GM21619 (cell line): ENCODE measurements around the gene PARD6A.

ENCODE experiments used
- ATAC-seq: cut with Tn5 transposase; IDR thresholded peaks from one replicate; pipeline ENCODE4 v1.9.1; 2021; ENCODE audit not compliant: unreplicated experiment

PARD6A gene

DNA sequence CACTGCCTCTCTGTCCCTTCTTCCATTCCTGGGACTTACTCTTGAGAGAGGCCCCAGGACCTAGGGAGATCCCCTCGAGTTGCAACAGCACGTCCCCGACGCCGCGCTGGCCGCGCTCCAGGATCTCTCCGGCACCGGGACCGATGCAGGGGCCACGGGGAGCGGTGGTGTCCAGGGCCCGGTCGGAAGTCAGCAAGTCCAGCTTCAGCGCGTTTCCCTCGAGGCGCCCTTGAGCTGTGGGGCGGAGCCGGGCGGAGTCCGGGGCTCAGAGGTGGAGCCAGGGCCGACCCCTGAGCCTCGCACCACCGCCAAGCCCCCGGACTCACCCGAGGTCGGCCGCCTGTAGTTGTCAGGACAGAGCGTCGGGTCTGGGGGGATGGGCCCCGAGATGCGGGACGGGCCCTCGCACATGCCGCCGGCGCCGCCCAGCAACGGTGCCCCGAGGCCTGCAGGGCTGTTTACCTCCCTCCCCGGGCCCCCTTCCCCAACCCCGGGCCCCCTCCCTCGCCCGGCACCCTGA is 5.3 kb downstream of the PARD6A start:
- ATAC-seq: no peak

DNA sequence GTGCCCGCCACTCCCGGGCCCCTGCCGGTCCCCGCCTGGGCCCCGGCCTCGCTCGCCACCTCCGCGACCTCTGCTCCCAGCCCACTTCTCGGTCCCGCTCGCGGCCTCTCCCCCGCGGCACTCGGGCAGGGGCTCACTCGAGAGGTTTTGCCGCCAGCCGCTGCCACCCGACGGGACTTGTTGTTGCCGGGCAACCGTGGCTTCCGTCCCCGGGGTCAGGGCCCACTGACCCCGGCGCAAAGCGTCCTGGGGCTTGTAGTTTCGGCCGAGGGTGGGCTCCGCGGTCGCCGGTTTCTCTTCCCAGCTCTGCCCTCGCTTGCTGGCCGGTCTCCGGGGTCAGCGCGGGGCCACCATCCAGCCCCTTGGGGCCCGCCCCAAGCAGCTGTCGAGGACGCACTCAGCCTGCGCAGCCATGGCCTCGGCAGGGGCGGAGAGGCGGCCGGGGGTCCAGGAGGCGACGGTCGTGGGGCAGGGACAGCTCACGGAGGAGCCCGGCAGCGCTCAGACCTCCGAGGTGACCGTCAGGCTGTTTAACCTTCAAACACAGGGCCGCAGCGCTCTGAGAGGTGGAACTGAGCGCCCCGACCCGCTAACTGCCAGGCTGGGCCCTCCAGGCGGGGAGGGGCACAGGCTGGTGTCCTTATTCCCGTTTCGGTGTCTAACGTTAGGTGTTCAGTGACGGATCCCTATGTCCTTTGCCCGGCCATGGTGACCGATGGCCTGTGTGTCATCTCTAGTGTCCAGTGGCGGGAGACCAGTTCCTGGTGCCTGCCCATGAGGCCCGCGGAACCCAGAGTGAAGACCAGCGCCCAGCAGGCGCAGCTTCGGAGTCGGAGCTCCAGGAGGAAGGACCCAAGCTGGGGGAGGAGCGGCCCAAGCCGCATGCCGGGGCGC is 6.0 kb downstream of the PARD6A start, which contains the start of the genes C16orf86 and ENKD1:
Gene C16orf86, plus strand, starts transcription at position 256 of the 894 bp plus-strand sequence. Its CDS starts 157 bp downstream, at position 413.
Gene ENKD1, minus strand, starts transcription at position 192 of the 894 bp plus-strand sequence. CDS start 308 bp downstream, outside the sequence.
- ATAC-seq: peak; percentile 56

DNA sequence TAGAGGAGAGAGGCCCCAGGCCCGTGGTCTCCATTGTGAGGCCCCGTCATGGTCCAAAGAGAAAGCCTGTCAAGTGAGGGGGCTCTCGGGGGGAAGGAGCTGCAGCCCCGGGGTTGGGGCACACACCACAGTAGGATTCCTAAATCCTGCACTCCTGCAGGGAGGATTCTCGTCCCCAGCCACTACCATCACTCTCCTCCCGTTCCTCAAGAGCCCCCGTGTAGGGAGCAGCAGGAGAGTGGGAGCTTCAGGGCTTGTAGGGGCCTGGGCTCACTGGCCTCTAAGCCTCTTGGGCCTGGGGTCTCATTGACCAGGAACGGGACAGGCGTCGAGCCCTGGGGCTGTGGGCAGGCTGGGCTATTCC is 6.7 kb downstream of the PARD6A start:
- ATAC-seq: no peak

DNA sequence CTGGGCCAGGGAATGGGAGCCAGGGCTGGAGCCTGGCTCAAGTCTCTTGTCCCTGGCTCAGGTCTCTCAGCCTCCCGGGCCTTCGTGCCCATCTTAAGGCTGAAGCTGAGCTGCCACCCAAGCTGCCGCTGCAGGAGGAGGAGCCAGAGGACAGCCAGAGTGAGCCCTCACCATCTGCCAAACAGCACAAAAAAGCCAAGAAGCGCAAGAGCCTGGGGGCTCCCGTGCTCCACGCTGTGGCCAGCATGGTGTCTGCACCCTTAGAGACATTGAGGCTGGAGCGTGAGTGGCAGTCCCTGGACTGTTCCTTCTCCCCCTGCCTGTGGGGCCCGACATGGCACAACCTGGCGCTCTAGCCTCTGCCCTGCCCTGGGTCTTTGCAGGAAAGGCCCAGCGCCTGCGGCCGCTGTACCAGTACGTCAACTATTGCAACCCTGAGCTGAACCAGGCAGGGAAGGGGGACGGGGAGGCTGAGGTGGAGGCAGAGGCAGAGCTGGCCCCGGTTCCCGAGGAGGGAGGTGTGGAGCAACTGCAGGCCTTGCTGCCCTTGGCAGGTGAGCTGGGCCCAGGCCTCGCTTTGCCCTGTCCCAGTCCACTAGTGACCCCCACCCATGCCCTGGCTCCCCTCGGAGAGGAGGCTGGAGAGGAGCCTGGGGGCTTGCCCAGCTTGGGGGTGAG is 7.2 kb downstream of the PARD6A start:
- ATAC-seq: peak; percentile 75

DNA sequence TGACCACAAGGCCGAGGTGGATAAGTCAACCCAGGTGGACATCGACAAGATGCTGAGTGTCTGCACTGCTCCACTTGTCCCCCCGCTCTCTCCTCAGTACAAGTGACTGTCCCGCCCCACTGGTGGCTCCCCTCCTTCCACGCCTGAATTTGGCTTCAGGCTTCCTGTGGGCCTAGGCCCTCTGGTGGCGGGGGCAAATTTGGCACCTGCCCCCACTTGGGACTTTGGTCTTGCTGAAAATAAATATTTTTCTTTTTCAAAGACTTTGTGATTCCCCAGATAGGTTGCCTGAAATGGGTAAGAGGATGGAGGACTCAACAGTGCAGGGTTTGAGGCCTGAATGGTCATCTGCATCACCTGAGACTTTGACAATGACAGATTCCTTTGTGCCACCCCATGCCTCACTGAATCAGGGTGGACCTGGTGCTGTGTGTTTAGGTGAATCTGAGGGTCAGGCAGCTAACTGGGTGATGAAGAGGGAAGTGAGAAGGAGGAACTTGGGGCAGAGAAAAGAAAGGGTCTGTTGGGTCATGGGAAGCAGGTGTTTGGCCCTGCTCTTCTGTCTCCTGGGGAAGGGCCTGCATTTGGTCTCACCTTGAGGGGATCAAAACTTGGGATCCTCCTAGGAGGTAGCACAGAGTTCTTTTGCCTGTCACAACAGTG is 7.9 kb downstream of the PARD6A start:
- no peak for ATAC-seq

DNA sequence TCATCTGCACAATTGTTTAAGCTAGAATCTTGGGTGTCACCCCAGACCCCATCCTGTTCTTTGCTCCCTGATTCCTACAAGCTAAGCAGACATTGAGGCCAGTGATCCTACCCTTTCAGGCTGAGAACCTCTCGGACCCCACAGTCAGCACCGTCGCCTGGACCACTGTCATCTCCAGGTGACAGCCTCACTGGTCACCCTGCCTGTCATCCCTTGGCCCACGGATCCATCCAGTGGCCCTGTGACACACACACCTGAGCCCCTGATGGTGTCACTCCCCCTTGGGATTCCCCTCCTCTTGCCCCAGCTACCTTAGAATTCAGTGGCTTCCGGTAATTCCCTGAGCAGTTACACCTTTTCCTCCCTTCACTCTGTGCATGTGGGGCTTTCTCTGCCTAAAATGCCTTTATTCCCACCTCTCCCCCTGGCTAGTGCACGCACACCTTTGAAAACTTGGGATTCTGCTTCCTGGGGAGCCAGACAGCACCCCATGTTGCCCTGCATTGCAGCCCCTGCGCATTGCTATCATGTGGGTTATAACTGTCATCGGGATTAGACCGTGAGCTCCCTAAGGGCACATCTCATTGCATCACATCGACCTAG is 8.8 kb downstream of the PARD6A start:
- no peak for ATAC-seq

DNA sequence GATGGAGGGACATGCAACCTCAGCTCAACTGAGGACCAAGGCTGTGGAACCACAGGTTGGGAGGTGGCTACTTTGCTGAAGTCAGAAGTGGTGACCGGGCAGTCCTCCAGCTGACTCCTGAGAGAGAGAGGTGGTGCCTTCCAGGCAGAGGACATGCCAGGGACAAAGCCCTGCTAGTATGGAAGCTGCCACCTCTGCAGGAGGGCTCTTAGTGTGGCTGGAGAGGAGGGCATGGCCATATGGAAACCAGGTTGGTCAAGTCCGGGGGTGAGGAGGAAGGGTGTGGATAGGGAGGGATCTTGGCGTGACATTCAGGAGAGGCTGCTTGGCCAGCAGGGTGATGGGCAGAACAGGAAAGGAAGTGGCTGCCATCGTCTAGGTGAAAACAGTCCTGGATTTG is 11.5 kb downstream of the PARD6A start:
- no peak for ATAC-seq

DNA sequence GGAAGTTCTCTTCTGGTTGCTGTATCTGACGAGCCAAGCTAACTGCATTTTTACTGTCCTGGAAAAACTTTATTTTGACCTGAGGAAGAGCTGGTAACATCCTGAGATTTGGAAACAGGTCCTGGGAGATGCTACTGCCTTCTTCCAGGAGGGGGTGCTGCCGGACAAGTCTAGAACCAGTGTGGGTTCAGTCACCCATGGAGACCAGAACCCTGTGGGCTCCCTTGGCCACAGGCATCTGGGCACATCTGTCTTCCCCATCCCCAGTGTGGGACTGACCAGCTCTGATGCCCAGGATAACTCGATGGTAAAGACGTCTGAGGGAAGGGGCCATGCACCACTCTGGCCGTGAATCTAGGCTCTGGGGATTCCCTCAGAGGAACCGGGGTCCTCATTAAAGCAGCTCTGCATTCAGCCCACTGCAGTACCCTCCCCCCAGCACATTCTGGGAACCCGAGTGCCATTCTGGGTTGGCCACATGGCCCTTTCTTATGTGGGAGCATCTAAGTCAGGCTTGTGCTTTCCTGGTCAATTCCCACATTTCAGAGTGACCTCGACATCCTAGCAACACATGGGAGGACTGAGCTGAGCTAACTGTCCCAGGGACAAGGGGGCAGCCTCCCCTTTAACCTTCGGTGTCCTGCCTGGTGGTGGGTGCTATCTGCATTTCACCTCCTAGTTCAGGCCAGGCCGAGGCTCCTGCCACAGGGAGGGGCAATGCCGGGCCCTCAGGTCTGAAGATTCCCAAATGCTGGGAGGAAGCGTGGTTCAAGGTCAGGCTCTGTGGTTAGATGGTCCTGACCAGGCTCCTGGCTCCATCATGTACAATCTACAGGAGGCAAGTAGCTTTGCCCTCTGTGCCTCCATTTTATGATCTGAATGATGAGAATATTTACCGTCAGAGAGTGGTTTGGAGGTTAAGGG is 12.2 kb downstream of the PARD6A start:
- ATAC-seq: no peak

DNA sequence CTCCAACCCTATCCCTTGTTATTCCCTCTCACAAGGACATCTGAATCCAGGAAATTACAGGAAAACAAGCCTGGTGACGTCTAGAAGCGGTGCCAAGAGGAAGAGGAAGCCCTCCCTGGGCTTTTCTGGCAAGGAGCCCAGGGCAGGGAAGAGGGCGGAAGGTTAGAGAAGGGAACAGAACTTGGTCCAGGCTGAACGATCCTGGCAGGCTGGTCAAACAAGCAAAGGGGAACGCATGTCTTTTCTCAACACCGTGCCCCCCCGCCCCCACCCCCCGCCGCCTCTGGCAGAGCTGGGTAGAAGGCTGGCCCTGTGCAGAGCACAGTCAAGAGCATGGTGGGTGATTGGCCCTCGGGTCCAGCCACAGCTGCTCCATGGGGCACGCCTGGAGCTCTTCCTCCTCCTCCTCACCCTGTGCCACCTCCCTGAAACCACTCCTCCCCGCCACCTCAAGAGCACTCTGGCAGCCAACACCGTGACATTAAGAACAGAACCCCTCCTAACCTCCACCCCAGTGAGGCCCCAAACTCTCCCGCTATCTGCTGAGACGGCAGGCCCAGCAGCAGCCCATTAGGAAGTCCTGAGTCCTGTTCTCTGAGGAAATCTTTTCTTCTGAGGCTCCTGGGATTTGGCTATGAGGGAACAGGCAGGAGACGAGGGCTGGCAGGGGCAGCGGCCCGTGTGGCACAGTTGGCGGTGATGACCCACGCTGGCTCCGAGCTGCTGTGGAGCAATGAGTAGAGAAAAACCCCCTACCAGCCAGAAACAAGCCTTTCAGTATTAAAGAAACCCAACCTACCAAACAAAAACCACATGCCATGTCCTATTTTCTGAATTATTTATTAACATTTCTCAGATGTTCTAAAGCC is 13.2 kb downstream of the PARD6A start:
- ATAC-seq: no peak

DNA sequence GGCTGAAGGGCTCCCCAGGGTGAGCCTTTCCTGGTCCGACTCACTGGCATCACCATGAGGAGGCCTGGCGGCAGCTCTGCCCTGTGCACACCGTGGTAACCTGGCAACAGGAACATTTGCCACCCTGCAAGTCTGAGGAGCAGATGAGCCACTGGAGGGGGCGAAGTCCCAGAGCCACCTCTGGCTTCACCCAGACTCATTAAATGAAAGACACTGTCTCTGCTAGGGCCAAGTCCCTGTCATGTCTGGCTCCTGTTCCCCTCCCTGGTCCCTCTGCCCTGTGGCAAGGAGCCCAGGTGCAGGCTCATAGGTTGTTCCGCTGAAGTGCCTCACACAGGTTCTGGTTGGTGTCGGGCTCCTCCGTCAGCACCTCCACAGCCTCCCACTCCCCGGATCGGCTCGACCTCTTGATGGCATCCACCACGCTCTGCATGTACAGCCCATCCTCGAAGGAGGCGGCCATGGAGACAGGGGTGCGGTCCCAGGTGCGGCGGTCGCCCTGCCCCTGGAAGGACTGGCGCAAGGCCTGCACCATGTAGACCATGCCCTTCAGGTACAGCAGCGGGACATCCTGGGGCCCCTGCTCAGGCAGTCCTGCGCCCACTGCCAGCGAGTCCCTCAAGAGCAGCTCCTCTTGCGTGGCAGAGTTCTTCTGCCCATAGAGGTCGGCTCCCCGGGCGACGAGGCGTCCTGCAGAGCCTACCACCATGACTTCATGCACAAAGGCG is 14.3 kb downstream of the PARD6A start:
- ATAC-seq: no peak

DNA sequence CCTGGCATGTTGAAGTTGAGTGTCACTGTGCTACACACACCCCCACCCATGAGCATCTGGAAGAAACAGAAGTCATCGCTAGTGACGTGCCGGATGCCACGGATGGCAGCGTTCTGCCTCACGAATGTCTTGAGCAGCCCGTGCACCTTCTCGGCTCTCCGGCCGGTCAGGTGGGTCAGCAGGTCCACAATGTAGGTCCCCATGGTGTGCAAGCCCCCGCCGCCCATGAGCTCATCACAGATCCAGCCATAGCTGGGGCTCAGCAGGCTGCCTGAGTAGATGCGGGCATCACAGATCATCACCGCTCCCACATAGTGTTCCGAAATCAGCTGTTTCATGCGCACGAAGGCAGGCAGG is 14.8 kb downstream of the PARD6A start:
- ATAC-seq: no peak

DNA sequence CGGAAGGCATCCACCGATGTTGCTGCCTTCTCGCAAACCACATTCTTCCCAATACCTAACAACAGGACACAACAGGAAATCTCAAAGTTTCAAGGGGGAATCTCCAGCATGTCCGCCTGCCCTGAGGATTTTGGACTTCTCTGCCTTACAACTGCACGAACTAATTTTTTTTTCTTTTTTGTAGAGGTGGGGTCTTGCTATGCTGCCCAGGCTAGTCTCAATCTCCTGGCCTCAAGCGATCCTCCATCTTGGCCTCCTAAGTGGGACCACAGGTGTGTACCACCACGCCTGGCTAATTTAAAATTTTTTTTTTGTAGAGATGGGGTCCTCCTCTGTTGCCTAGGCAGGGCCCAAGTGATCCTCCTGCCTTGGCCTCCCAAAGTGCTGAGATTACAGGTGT is 15.2 kb downstream of the PARD6A start:
- no peak for ATAC-seq

DNA sequence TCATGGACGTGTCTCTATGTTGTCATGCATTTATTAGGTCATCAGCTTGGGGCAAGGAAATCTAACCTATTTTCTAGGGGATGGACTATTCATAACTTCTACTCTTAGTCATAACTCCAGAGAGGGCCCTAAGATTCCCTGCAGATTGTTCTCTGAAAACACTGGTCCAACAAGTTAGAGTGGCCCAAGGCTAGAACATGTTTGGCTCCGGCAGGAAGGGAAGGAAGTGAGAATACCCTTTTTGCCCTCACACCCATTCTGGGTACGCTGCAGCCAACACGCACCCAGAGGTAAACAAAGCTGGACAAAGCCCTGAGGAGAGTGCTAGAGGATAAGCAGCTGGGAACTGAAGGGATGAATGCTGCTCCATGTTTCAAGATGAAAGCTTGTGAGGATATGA is 15.8 kb downstream of the PARD6A start:
- no peak for ATAC-seq

DNA sequence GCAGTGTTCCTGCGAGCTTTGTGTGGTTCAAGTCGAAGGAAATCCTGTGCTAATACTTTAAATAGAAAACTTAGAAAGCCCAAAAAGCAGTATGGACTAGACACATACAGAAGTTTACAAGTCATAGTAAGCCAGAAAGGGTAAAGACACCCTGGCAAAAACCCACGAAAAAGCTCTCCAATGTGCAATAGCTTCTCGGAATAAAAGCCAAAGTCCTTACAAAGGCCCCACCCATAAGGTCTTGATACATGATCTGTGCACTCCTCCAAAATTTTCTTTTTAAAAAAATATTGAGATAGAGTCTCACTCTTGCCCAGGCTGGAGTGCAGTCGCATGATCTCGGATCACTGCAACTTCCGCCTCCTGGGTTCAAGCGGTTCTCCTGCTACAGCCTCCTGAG is 16.2 kb downstream of the PARD6A start:
- no peak for ATAC-seq

DNA sequence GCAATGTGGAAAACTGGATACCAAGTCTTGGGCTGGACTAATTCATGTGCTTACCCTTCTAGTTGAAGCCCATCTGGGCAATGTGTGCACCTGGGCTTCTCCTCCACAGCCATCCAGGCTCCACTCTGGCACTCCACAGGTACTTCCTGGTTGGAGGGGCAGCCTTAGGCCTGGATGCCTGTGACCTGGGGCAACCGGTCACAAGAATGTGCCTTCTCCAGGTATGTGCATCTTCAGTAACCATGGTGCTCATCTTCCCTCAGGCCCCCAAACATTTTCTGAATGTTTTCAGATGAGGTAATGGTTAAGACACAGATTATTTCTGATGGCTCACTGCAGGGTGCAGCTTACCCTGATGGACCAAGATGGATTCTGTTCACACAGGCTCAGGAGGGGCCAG is 17.0 kb downstream of the PARD6A start:
- ATAC-seq: no peak

DNA sequence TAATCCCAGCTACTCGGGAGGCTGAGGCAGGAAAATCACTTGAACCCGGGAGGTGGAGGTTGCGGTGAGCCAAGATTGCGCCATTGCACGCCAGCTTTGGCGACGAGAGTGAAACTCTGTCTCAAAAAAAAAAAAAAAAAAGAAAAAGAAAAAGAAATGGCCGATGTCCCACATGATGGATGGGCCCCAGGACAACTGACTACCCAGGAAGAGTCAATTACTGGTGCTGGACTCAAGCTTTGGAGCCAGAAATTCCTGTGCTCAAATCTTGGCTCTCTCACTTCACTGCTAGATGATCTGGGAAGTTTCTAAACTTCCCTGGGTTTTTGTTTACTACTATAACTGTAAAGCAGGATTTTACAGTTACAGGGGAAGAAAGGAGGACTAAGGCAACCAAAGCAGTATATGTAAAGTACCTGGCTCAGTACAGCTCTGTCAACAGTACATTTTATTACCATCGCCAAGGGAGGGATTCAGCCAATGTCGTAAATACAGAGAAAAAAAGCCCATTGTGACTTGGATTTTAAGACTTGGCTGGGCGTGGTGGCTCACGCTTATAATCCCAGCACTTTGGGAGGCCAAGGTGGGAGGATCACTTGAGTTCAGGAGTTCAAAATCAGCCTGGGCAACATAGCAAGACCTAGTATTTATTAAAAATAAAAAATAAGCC is 17.7 kb downstream of the PARD6A start:
- ATAC-seq: no peak

DNA sequence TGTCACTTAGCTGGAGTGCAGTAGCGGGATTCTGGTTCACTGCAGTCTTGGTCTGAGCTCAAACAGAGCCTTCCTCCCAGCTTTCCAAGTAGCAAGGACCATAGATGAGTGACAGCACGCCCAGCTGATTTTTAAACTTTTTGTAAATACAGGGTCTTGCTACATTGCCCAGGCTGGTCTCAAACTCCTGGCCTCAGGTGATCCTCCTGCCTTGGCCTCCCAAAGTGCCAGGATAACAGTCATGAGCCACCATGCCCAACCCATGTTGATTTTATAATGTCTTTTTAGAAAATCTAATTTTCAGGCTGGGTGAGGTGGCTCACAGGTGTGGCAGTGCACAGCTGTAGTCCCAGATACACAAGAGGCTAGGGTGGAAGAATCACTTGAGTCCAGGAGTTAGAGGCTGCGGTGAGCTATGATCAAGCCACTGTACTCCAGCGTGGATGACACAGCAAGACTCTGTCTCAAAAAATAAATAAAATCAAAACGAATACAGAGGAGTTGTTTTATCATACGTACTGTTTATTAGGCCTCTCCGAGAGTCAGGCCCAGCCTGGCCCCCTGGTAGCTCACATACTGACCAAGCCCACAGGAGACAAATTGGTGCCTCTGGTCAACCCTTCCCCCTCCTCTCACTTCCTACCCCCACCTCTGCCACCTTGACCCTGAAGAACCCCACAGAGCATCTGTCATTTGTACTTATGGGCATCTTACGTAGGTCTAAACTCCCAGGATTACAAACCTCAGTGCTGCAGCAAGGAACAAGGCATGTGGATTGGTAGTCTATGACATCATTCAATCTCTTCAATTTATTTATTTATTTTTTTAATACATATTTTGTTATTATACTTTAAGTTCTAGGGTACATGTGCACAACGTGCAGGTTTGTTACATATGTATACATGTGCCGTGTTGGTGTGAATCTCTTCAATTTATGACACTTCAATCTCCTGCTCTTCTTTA is 19.5 kb downstream of the PARD6A start:
- ATAC-seq: no peak
